Esophagus (tissue), 2 donors: ENCODE data around the gene SEC14L3. TPM values are rescaled to one million over a fixed set of nuclear protein-coding genes. Genes with fewer than 3 reads are reported as not detected.

Experiments
- H3K27ac ChIP-seq, 2 donors: one replicate each; pipeline ENCODE4 v1.5.1; 2013; ENCODE audit warnings: low read depth in 2 of 2, mild to moderate bottlenecking in 2 of 2, inconsistent platforms in 1 of 2, low read length in 1 of 2, moderate library complexity in 1 of 2
- H3K27me3 ChIP-seq, 2 donors: one replicate each; pipeline ENCODE4 v1.6.1; 2013; ENCODE audit warnings: low read length in 2 of 2, control low read depth in 1 of 2, mild to moderate bottlenecking in 1 of 2; ENCODE audit not compliant: insufficient read depth in 2 of 2, control insufficient read depth in 1 of 2
- H3K36me3 ChIP-seq, 2 donors: one replicate each; pipeline ENCODE4 v1.6.1; 2013; ENCODE audit warnings: low read length in 1 of 2; ENCODE audit not compliant: control insufficient read depth in 2 of 2, insufficient read depth in 2 of 2
- H3K4me1 ChIP-seq, 2 donors: one replicate each; pipeline ENCODE4 v1.6.1; 2013; ENCODE audit warnings: low read length in 1 of 2; ENCODE audit not compliant: control insufficient read depth in 2 of 2, insufficient read depth in 2 of 2
- H3K4me3 ChIP-seq, 2 donors: one replicate each; pipeline ENCODE4 v1.5.1; 2013; ENCODE audit warnings: low read length in 2 of 2, mild to moderate bottlenecking in 2 of 2, low read depth in 1 of 2, moderate library complexity in 1 of 2
- H3K9me3 ChIP-seq, 2 donors: one replicate each; pipeline ENCODE4 v1.6.1; 2013; ENCODE audit warnings: mild to moderate bottlenecking in 2 of 2, low read depth in 1 of 2, low read length in 1 of 2, moderate library complexity in 1 of 2; ENCODE audit not compliant: control insufficient read depth in 2 of 2, insufficient read depth in 1 of 2
- WGBS, 2 donors: extraction: QIAGEN DNeasy Blood & Tissue Kit; methylation state at CpG; one replicate each; pipeline ENCODE4 v1.1.7; 2013; 5-methylcytosine and 5-hydroxymethylcytosine counted together
- polyA plus RNA-seq, 2 donors: library from polyadenylated mRNA; stranded (reverse); fragments of 200-250 nt; gene quantifications; one replicate each; pipeline ENCODE4 v1.2.3, GENCODE V29; 2013
- donor health status: healthy with polysubstance abuse.
- donor health status: Bipolar disorder and iron deficiency.

Gene SEC14L3
- polyA plus RNA-seq, 2 donors: not detected

DNA sequence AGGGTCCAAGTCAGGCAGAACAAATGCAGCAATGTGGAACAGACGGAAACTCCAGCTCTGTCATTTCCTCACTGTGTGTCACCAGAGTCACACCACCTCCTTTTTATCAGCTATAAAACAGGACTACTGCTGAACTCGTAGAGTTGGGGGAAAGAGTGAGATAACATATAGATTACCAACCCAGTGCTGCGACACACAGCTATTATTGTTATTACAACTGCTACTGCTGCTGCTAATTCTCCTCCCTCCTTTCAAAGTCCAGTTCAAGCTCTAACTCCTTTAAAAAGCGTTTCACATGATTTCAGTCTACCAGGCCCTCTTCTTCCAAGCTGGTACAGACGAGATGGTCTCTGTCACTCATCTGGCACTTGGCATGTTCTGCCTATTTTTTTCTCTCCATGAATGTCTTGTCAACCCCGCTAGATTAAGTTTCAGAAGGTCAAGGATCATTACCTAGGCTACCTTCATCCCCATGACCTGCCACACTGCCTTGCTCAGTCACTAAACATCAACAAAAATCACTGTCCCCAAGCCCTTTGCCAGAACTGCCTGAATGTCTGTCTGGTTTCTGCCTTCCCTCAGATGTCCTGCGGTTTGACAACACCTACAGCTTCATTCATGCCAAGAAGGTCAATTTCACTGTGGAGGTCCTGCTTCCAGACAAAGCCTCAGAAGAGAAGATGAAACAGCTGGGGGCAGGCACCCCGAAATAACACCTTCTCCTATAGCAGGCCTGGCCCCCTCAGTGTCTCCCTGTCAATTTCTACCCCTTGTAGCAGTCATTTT lies 49.9 kb downstream of the SEC14L3 start:
- Histone ChIP-seq H3K9me3 (no peaks in the 10 kb centered on the region), H3K27ac (peak overlapping the region; percentile 97), H3K4me1 (peaks cover 0 to 17% of the 10 kb centered on the region in 2 donors), H3K36me3 (peaks cover 0 to 12% of the 10 kb centered on the region in 2 donors), H3K4me3 (peak overlapping the region in 1 of 2 donors; percentile 52), H3K27me3 (no peaks in the 10 kb centered on the region)
- 64 to 69% methylated on average over 8 of the region's 8 CpGs for WGBS, 2 donors

DNA sequence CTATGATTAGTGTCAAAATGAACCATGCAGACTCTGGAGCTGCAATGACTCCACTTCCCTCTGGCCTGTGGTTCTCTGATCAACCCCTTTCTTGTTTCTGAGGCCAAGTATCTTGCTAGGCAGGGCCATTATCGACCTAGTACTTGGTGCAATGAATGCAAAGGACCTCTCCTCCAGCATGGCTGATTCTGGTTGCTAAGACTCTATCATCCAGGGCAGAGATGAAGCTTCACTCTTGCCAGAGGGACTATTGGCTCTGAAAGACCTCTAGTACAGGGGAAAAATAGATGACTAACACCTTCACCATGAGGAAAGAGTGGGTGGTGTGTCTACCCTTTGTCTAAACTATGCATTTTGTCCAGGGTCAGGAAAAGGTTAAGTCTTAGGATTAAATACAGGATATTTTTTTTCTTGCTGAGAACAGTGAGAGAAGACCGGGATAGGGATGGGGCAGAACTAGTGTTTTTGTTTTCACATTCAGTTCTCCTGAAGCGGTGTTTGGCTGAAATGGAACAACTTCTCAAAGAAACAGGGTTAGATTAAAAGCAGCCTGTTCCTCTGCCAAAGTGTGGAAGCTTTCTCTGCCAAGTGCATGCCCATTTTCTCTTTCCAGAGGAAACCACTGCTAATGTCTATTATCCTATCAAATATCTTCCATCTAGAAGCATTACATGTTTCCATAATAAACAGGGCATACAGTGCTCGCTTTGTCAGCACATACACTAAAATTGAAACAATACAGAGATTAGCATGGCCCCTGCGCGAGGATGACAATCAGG lies 51.3 kb downstream of the SEC14L3 start:
- 41 to 51% methylated on average over 6 of the region's 6 CpGs for WGBS, 2 donors
- Histone ChIP-seq H3K9me3 (no peaks in the 10 kb centered on the region), H3K27ac (peak overlapping the region; percentile 85 to 87), H3K36me3 (peaks cover 6 to 19% of the 10 kb centered on the region in 2 donors), H3K27me3 (no peaks in the 10 kb centered on the region), H3K4me1 (peaks cover 0 to 12% of the 10 kb centered on the region in 2 donors), H3K4me3 (no peak overlapping the region)

DNA sequence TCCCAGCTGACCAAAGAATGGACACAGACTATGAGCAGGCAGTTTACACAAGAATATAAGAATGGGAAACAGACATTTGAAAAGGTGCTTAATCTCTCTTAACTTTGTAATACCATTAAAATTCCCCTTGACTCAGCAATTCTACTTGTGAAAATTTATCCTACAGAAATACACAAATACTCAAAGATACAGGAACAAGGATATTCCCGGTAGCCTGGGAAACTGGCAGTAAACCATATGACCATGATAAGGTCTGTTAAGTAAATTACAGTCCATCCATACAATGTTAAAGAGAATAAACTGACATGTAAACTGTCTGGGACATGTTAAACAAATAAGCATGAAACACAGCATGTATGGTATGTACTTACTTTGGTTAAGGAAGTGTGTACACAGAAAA lies 55.0 kb downstream of the SEC14L3 start:
- peaks cover 0 to 1% of the 10 kb centered on the region in 2 donors for H3K4me1 ChIP-seq
- H3K27me3 ChIP-seq: no peaks in the 10 kb centered on the region
- WGBS, 2 donors: 59 to 75% methylated on average over 1 of the region's 1 CpG
- H3K36me3 ChIP-seq: peaks cover 6 to 31% of the 10 kb centered on the region in 2 donors
- H3K4me3 ChIP-seq: no peak overlapping the region
- no peaks in the 10 kb centered on the region for H3K9me3 ChIP-seq
- peak overlapping the region in 1 of 2 donors; percentile 52 for H3K27ac ChIP-seq

DNA sequence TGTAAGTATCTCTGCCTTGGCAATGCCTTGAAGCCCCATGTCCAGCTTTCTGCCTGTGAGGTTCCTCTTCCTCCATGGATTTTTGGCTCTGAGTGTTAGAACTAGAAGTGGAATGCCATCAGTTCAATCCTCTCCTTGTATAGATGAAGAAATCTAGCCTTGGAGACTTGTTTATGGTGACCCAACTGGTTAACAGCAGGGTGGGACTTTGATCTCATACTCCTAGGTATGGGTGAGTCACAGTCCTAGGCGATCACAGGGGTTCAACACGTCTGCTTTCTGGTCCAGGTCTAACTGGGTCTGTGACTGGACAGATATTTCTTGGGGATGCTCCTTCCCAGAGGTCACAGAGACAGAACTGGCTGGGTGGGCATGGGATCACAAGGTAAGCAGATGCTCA lies 55.4 kb downstream of the SEC14L3 start:
- Histone ChIP-seq H3K4me3 (no peak overlapping the region), H3K4me1 (peaks cover 0 to 2% of the 10 kb centered on the region in 2 donors), H3K27ac (peak overlapping the region in 1 of 2 donors; percentile 52), H3K36me3 (peaks cover 6 to 33% of the 10 kb centered on the region in 2 donors), H3K9me3 (no peaks in the 10 kb centered on the region), H3K27me3 (no peaks in the 10 kb centered on the region)
- 50 to 52% methylated on average over 2 of the region's 2 CpGs for WGBS, 2 donors

DNA sequence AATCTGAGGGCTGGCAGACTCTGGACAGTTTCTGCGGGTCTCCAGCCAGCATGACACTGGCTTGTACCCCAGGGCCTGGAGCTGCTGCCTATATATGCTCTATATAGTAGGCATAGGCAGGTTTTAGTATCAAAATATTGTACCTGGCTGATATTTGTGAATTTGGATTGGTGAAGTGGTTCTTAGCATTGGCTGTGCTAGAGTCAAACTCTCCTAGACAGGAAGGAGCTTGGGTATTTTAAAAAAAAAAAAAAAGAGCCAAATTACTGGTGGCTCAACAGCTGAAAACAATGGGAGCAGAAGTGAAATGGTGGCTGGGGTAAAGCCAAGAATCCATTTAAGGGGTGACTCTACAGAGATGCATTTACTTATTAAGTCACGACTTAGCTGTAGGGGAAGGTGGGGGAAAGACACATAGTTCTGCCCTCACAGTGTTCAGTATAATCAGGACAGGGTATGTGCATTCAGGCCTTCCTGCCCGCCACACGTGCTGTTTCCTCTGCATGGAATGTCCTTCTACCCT lies 57.2 kb downstream of the SEC14L3 start:
- WGBS, 2 donors: 76 to 80% methylated on average over 4 of the region's 4 CpGs
- no peak overlapping the region for H3K4me3 ChIP-seq
- no peaks in the 10 kb centered on the region for H3K9me3 ChIP-seq
- H3K27me3 ChIP-seq: no peaks in the 10 kb centered on the region
- peaks cover 6 to 36% of the 10 kb centered on the region in 2 donors for H3K36me3 ChIP-seq
- H3K4me1 ChIP-seq: peaks cover 0 to 2% of the 10 kb centered on the region in 2 donors
- no peak overlapping the region for H3K27ac ChIP-seq

DNA sequence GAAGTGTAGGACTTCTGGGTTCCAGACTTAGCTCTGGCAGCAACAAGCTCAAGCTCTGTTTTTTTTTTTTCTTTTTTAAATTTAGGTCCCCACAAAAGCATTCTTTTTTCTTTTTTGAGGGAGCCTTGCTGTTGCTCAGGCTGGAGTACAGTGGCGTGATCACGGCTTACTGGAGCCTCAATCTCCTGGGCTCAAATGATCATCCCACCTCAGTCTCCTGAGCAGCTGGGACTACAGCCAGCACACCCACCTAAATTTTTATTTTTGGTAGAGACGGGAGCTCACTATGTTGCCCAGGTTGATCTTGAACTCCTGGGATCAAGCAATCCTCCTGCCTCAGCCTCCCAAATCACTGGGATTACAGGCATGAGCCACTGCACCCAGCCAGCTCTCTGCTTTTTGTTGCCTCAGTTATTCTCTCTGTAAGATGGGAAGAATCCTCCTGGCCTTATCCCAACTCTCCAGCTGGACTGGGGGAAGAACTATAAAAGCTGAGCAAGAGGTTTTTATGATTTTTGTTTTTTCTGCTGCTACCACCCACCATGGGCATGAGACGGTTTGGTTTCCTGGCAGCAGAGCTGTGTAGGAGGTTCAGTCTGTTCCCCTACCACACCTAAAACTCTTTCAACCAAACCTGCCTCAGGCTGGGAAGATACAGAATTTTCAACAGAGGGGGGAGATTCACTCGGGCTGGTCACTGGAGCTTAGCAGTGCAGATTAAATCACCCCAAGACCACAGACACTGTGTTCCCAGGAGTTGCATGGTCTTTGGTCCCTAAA lies 57.9 kb downstream of the SEC14L3 start:
- H3K4me3 ChIP-seq: no peak overlapping the region
- H3K27ac ChIP-seq: peak overlapping the region in 1 of 2 donors; percentile 6
- H3K4me1 ChIP-seq: peaks cover 0 to 2% of the 10 kb centered on the region in 2 donors
- peaks cover 6 to 40% of the 10 kb centered on the region in 2 donors for H3K36me3 ChIP-seq
- H3K27me3 ChIP-seq: no peaks in the 10 kb centered on the region
- WGBS, 2 donors: 67 to 70% methylated on average over 5 of the region's 5 CpGs
- H3K9me3 ChIP-seq: no peaks in the 10 kb centered on the region

DNA sequence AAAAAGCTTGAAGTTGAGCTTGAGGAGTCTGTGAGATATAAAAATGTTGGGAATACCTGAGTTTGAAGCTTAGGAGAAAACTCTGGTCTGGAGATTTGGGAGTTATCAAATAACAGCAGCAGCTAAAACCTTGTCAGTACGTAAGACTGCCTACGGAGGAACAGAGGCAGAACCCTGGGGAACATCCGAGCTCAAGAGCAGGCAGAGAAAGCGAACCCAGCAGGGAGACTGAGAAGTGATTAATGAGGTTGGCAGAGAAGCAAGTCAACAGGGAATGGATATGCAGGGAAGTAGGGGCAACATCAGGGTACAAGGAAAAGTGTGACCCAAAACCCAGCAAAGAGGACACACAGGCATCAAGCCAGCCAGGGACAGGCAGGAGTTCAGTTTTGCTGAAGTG lies 58.8 kb downstream of the SEC14L3 start:
- no peak overlapping the region for H3K4me3 ChIP-seq
- H3K36me3 ChIP-seq: peaks cover 6 to 43% of the 10 kb centered on the region in 2 donors
- WGBS, 2 donors: 83 to 89% methylated on average over 4 of the region's 4 CpGs
- peaks cover 0 to 2% of the 10 kb centered on the region in 2 donors for H3K4me1 ChIP-seq
- H3K9me3 ChIP-seq: no peaks in the 10 kb centered on the region
- H3K27ac ChIP-seq: no peak overlapping the region
- no peaks in the 10 kb centered on the region for H3K27me3 ChIP-seq

DNA sequence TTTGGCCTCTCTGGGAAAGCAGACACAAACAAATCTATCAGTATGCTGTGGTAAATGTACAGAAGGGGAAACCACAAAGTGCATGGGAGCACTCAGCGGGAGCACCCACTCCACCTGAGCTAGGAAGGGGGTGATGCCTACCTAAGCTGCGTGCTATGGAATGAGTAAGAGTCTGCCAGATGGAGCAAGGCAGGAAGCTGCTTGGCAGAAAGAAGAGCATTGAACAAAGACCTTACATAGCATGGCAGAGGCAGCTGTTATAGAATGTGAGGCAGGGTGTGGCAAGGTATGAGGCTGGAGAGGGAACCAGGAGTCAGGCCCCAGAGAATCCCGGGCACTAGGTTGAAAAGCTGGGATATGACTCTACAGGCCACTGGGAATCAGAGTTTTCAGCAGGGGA lies 60.0 kb downstream of the SEC14L3 start:
- Histone ChIP-seq H3K36me3 (peaks cover 9 to 41% of the 10 kb centered on the region in 2 donors), H3K4me3 (no peak overlapping the region), H3K9me3 (no peaks in the 10 kb centered on the region), H3K27ac (peak overlapping the region in 1 of 2 donors; percentile 3), H3K27me3 (no peaks in the 10 kb centered on the region), H3K4me1 (peaks cover 0 to 2% of the 10 kb centered on the region in 2 donors)
- WGBS, 2 donors: 48 to 57% methylated on average over 3 of the region's 3 CpGs
